ENCODE data around the gene KIF1A. TPM values are rescaled to one million over a fixed set of nuclear protein-coding genes. Genes with fewer than 3 reads are reported as not detected.

KIF1A gene
- total and polyA plus RNA-seq, 2 of the 13 experiments (the other 11 are each of a cell fraction or from before 2014, with no cell fraction given), result 0.01 TPM; not detected in 1

GRCh38 chr2:240778426-240778825, 41.6 kb downstream of the KIF1A start (continued):
- TF ChIP-seq ARHGAP35 (CRISPR knock-in tag; IDR thresholded peaks at IDR 0.05; ENCODE audit: borderline replicate concordance) (no peak), ZNF552 (CRISPR knock-in tag; IDR thresholded peaks at IDR 0.05; ENCODE audit: borderline replicate concordance) (no peak), YEATS4 (CRISPR knock-in tag; IDR thresholded peaks at IDR 0.05; ENCODE audit: borderline replicate concordance) (no peak), ZSCAN25 (CRISPR knock-in tag; IDR thresholded peaks at IDR 0.05) (no peak), ZNF713 (CRISPR knock-in tag; IDR thresholded peaks at IDR 0.05) (no peak), NCOA2 (CRISPR knock-in tag; IDR thresholded peaks at IDR 0.05) (no peak), KDM2A (CRISPR knock-in tag; IDR thresholded peaks at IDR 0.05; ENCODE audit: borderline replicate concordance, low read depth) (no peak), CREM (IDR thresholded peaks at IDR 0.05) (no peak), CREM (CRISPR knock-in tag; IDR thresholded peaks at IDR 0.05) (no peak), MTF1 (CRISPR knock-in tag; IDR thresholded peaks at IDR 0.05) (no peak), ZNF232 (CRISPR knock-in tag; IDR thresholded peaks at IDR 0.05; ENCODE audit: borderline replicate concordance) (no peak), ZNF446 (CRISPR knock-in tag; IDR thresholded peaks at IDR 0.05) (no peak)

- peaks cover 21 to 83% of the 10 kb centered on the region in 2 experiments for H3K27me3 ChIP-seq (ENCODE audit: control insufficient read depth in 1 of 2, insufficient read depth in 2 of 2, low read length in 2 of 2)
Observed at GRCh38 chr2:240777456-240778212, 42.4 kb downstream of the KIF1A start.

More at GRCh38 chr2:240777456-240778212, 42.4 kb downstream of the KIF1A start:
- H3K9me3 ChIP-seq (ENCODE audit: low read length), result no peaks in the 10 kb centered on the region
- intact Hi-C loops (cut with micrococcal nuclease; ENCODE audit: unreplicated experiment), result no loop called here
- H3K27ac ChIP-seq (ENCODE audit: extremely low read length, insufficient read depth, low read length), result no peak overlapping the region
- no peak overlapping the region for H3K4me2 ChIP-seq (ENCODE audit: low read depth, low read length)
- no peak overlapping the region for H2AFZ ChIP-seq (ENCODE audit: low read length)
- H3K9ac ChIP-seq (ENCODE audit: insufficient read depth, low read depth, low read length), result no peak overlapping the region
- no peak for FAIRE-seq
- CTCF ChIA-PET (ENCODE audit: low intra/inter-chr PET ratio, low total read pairs), result no interaction called here
- no peak for DNase-seq (ENCODE audit: low spot score)
- H3K4me3 ChIP-seq (replicated peaks in 1 of 3; ENCODE audit: insufficient read depth in 1 of 3, low read depth in 2 of 3, low read length in 3 of 3), result no peak overlapping the region
- peaks cover 4% of the 10 kb centered on the region; the same call in 1 of the 2 replicates for H4K20me1 ChIP-seq (ENCODE audit: insufficient read depth, low read length)
- no peaks in the 10 kb centered on the region for H3K36me3 ChIP-seq (replicated peaks in 1 of 2; ENCODE audit: control insufficient read depth in 1 of 2, insufficient read depth in 2 of 2, low read length in 2 of 2)
- no TSS peak for BruUV-seq (replicated peaks)
- ATAC-seq, result no peak; the same call in 2 of the 3 replicates
- in situ Hi-C loops (cut with HindIII; ENCODE audit: extremely low pct_ligation_motif_present, low pct_unique_long_range_greater_than_20kb), result no loop called here
- TF ChIP-seq ZNF768 (CRISPR knock-in tag; IDR thresholded peaks at IDR 0.05), result no peak
- no peak for TF ChIP-seq U2AF2 (IDR thresholded peaks at IDR 0.05; ENCODE audit: low read depth, low read length)
- no peak for TF ChIP-seq ZKSCAN5 (CRISPR knock-in tag; IDR thresholded peaks at IDR 0.05)
- peak; percentile 46 for TF ChIP-seq EZH2 (conservative IDR thresholded peaks at IDR 0.05; ENCODE audit: low read depth, low read length)
- TF ChIP-seq DMAP1 (CRISPR knock-in tag; IDR thresholded peaks at IDR 0.05), result no peak
- 48% methylated on average over 49 of the region's 49 CpGs for WGBS (ENCODE audit: low lambda C conversion rate)
- no peaks in the 10 kb centered on the region for H3K4me1 ChIP-seq (ENCODE audit: insufficient read depth, low read length)
- POLR2A ChIA-PET, result no interaction called here
- no peaks in the 10 kb centered on the region for H3K79me2 ChIP-seq (ENCODE audit: insufficient read depth, low read length)
